SK-N-SH (cell line): Measurements from ENCODE around the gene SLC17A9. TPM values are rescaled to one million over a fixed set of nuclear protein-coding genes. Genes with fewer than 3 reads are reported as not detected.
"Not testable (repeated sequence)": the region's sequence is repeated elsewhere in the genome, so short reads cannot be mapped to it uniquely, and the experiment has no call there.

Source experiments
- CTCF ChIA-PET: fragments of 300-600, 350-600 bp; formaldehyde crosslinking; extraction: SDS; loops from one replicate; lab custom pipeline; 2021; lab: Yijun Ruan, JAX
- POLR2A ChIA-PET: fragments of 350-600 bp; sonication (Branson Sonifier 250); formaldehyde crosslinking; extraction: SDS; loops from one replicate; lab custom pipeline; 2020; ENCODE audit warnings: antibody characterized with exemption, inconsistent platforms; lab: Yijun Ruan, JAX
- DNase-seq: peaks from one replicate; pipeline ENCODE4 v3.0.0; 2012
- H2AFZ ChIP-seq: fragments of 200-600 bp; sonication (generic); 2 replicates; pipeline ENCODE4 v1.8.1; 2016; ENCODE audit warnings: antibody characterized with exemption, mild to moderate bottlenecking, low read depth
- H3F3A ChIP-seq: fragments of 200-600 bp; sonication (generic); replicated peaks from 2 replicates; pipeline ENCODE3; 2016; ENCODE audit warnings: antibody characterized with exemption, mild to moderate bottlenecking; ENCODE audit not compliant: insufficient read depth
- H3K27ac ChIP-seq, 2 experiments: fragments of 200-500 bp in 1 of 2; fragments of 200-600 bp in 1 of 2; sonication (Bioruptor generic) in 1 of 2; sonication (generic), shearing (Covaris generic) in 1 of 2; 2 replicates each; pipeline versions ENCODE4 v1.5.1 to v1.6.1; 2014 to 2016; ENCODE audit warnings: low read depth in 2 of 2, inconsistent platforms in 1 of 2, low read length in 1 of 2, mild to moderate bottlenecking in 1 of 2, mixed read lengths in 1 of 2
- H3K27me3 ChIP-seq: fragments of 200-600 bp; sonication (generic), shearing (Covaris generic); 2 replicates; pipeline ENCODE4 v1.6.1; 2016; ENCODE audit warnings: mixed run types; ENCODE audit not compliant: insufficient read depth
- H3K36me3 ChIP-seq, 2 experiments: fragments of 200-500 bp in 1 of 2; fragments of 200-600 bp in 1 of 2; sonication (Bioruptor generic) in 1 of 2; sonication (generic) in 1 of 2; replicated peaks in 1 of 2; 2 replicates each; pipeline versions ENCODE3 to v1.5.1; 2014 to 2016; ENCODE audit warnings: low read length in 1 of 2, mild to moderate bottlenecking in 1 of 2; ENCODE audit not compliant: insufficient read depth in 2 of 2, control insufficient read depth in 1 of 2
- H3K4me1 ChIP-seq, 2 experiments: fragments of 200-500 bp in 1 of 2; fragments of 200-600 bp in 1 of 2; sonication (Bioruptor generic) in 1 of 2; sonication (generic), shearing (Covaris generic) in 1 of 2; 2 replicates each; pipeline versions ENCODE4 v1.5.1 to v1.6.1; 2014 to 2016; ENCODE audit warnings: low read depth in 1 of 2, low read length in 1 of 2, mixed run types in 1 of 2; ENCODE audit not compliant: insufficient read depth in 2 of 2, control insufficient read depth in 1 of 2
- H3K4me2 ChIP-seq: fragments of 200-600 bp; sonication (generic), shearing (Covaris generic); 2 replicates; pipeline ENCODE4 v1.6.1; 2017; ENCODE audit warnings: mixed run types
- H3K4me3 ChIP-seq, 2 experiments: fragments of 200-500 bp in 1 of 2; fragments of 200-600 bp in 1 of 2; sonication (Bioruptor generic) in 1 of 2; sonication (generic), shearing (Covaris generic) in 1 of 2; 2 replicates each; pipeline versions ENCODE4 v1.5.1 to v1.8.1; 2014 to 2016; ENCODE audit warnings: low read depth in 2 of 2, inconsistent platforms in 1 of 2, low read length in 1 of 2, mild to moderate bottlenecking in 1 of 2, mixed read lengths in 1 of 2, moderate library complexity in 1 of 2
- H3K79me2 ChIP-seq: fragments of 200-600 bp; sonication (generic); 2 replicates; pipeline ENCODE4 v1.8.1; 2017; ENCODE audit warnings: mild to moderate bottlenecking; ENCODE audit not compliant: insufficient read depth
- H3K9ac ChIP-seq: fragments of 200-600 bp; sonication (generic); 2 replicates; pipeline ENCODE4 v1.6.1; 2017; ENCODE audit warnings: mixed run types
- H3K9me2 ChIP-seq: fragments of 200-600 bp; sonication (generic); 2 replicates; pipeline ENCODE4 v1.6.1; 2017; ENCODE audit warnings: mixed run types
- H3K9me3 ChIP-seq: fragments of 200-600 bp; sonication (generic); 2 replicates; pipeline ENCODE4 v1.6.1; 2017; ENCODE audit warnings: mixed run types, mild to moderate bottlenecking, moderate library complexity
- H4K20me1 ChIP-seq: fragments of 200-600 bp; sonication (generic); 2 replicates; pipeline ENCODE4 v1.6.1; 2017; ENCODE audit warnings: mild to moderate bottlenecking, mixed run types; ENCODE audit not compliant: insufficient read depth
- CHD2 ChIP-seq: fragments of 150-350 bp; IDR thresholded peaks from 2 replicates; pipeline ENCODE4 v1.6.1; 2018; ENCODE audit warnings: low read length; ENCODE audit not compliant: partially characterized antibody
- CTCF ChIP-seq: fragments of 200-600 bp; sonication (generic); IDR thresholded peaks from 2 replicates; pipeline ENCODE4 v1.6.1; 2017; ENCODE audit warnings: antibody characterized with exemption, mild to moderate bottlenecking, moderate library complexity
- EP300 ChIP-seq, 2 experiments: IDR thresholded peaks; 2 replicates each; pipeline versions ENCODE4 v1.4.0 to v1.6.1; 2012; ENCODE audit warnings: borderline replicate concordance in 1 of 2, low read depth in 1 of 2, low read length in 1 of 2
- MAX ChIP-seq: IDR thresholded peaks from 2 replicates; pipeline ENCODE4 v1.4.0; 2012; ENCODE audit warnings: low read depth
- MXI1 ChIP-seq: IDR thresholded peaks from 2 replicates; pipeline ENCODE4 v1.6.1; 2012; ENCODE audit warnings: mild to moderate bottlenecking, low read depth, low read length, improper control_type of control experiment
- NRF1 ChIP-seq: IDR thresholded peaks from 2 replicates; pipeline ENCODE4 v1.6.1; 2012; ENCODE audit warnings: low read depth, mild to moderate bottlenecking, low read length
- POLR2AphosphoS5 ChIP-seq: IDR thresholded peaks from 2 replicates; pipeline ENCODE4 v1.6.1; 2012; ENCODE audit warnings: low read depth, low read length
- RCOR1 ChIP-seq: fragments of 150-350 bp; IDR thresholded peaks from 2 replicates; pipeline ENCODE4 v1.6.1; 2017; ENCODE audit warnings: antibody characterized with exemption, low read length
- RXRA ChIP-seq: IDR thresholded peaks from 2 replicates; pipeline ENCODE4 v1.4.0; 2012; ENCODE audit warnings: low read depth, mild to moderate bottlenecking, borderline replicate concordance
- SIN3A ChIP-seq: IDR thresholded peaks from 2 replicates; pipeline ENCODE4 v1.6.1; 2012; ENCODE audit warnings: low read depth, mild to moderate bottlenecking, low read length, moderate library complexity, borderline replicate concordance
- SMC3 ChIP-seq: IDR thresholded peaks from 2 replicates; pipeline ENCODE4 v1.6.1; 2012; ENCODE audit warnings: low read depth, low read length, improper control_type of control experiment
- TAF1 ChIP-seq: IDR thresholded peaks from 2 replicates; pipeline ENCODE4 v1.6.1; 2012; ENCODE audit warnings: low read depth, mild to moderate bottlenecking, low read length, moderate library complexity, borderline replicate concordance
- TEAD4 ChIP-seq: IDR thresholded peaks from 2 replicates; pipeline ENCODE4 v1.4.0; 2012; ENCODE audit warnings: mild to moderate bottlenecking, borderline replicate concordance; ENCODE audit not compliant: insufficient read depth
- USF1 ChIP-seq: IDR thresholded peaks from 2 replicates; pipeline ENCODE4 v1.4.0; 2012; ENCODE audit warnings: low read depth, borderline replicate concordance
- USF2 ChIP-seq: fragments of 150-350 bp; IDR thresholded peaks from 2 replicates; pipeline ENCODE4 v1.6.1; 2017; ENCODE audit warnings: antibody characterized with exemption, low read length, low read depth, borderline replicate concordance
- ZBTB33 ChIP-seq: IDR thresholded peaks from 2 replicates; pipeline ENCODE4 v1.4.0; 2012; ENCODE audit warnings: low read depth, borderline replicate concordance
- WGBS: methylation state at CpG from one replicate; pipeline ENCODE4 v1.1.6; 2017; ENCODE audit warnings: low lambda C conversion rate; 5-methylcytosine and 5-hydroxymethylcytosine counted together
- polyA plus RNA-seq, 3 experiments: library from polyadenylated mRNA; depleted of rRNA; stranded (reverse); fragments of >200 nt; gene quantifications; 2 replicates each; pipeline ENCODE4 v1.2.3, GENCODE V29; 2012

The SLC17A9 gene
- polyA plus RNA-seq, 1 of the 3 experiments (the other 2 are of a cell fraction), result not detected

GRCh38 chr20:62959998-62960436 is 7.5 kb downstream of the SLC17A9 start (continued):
- TF ChIP-seq USF2 (no peak), SMC3 (no peak), RXRA (no peak)
- TF ChIP-seq, all 33 proteins: peak for 0

GRCh38 chr20:62960446-62961309 is 8.2 kb downstream of the SLC17A9 start:
- CTCF ChIA-PET, result interaction anchor here (1.0 to 1.8 kb wide), 6 partner anchors 10 to 50 kb away, joined by 4 to 8 read pairs (median 4); no protein-coding TSS in a partner anchor
- H2AFZ ChIP-seq, H3K9me2 ChIP-seq, H3K4me1 ChIP-seq, H3K36me3 ChIP-seq, H3K9ac ChIP-seq, H3K27ac ChIP-seq, H3K9me3 ChIP-seq, H3F3A ChIP-seq, H3K4me3 ChIP-seq, H4K20me1 ChIP-seq, H3K4me2 ChIP-seq, POLR2A ChIA-PET, H3K79me2 ChIP-seq: not testable (repeated sequence)
- 0 out of 2 replicates have a peak, but pooled peaks cover 11% of the 10 kb centered on the region for H3K27me3 ChIP-seq
- DNase-seq, result peak; percentile 72
- WGBS, result 75% methylated on average over 11 of the region's 31 CpGs

- CTCF ChIA-PET, result interaction anchor here (1.0 to 1.8 kb wide), 4 partner anchors 9 to 49 kb away, joined by 4 to 7 read pairs (median 4); no protein-coding TSS in a partner anchor
- TF ChIP-seq EP300 (IDR thresholded peaks at IDR 0.05; ENCODE audit: borderline replicate concordance in 1 of 2, low read depth in 1 of 2, low read length in 1 of 2) (no peak), TAF1 (no peak), SMC3 (no peak), CHD2 (no peak), NRF1 (no peak), SIN3A (no peak), CTCF (no peak), TEAD4 (no peak), ZBTB33 (no peak), RCOR1 (no peak), MXI1 (no peak), POLR2AphosphoS5 (no peak), MAX (no peak), USF1 (no peak)
Measured at GRCh38 chr20:62961310-62961783, 8.8 kb downstream of the SLC17A9 start.

More at GRCh38 chr20:62961310-62961783, 8.8 kb downstream of the SLC17A9 start:
- Histone ChIP-seq H3K9me2 (no peaks in the 10 kb centered on the region), H2AFZ (no peak overlapping the region), H3K4me1 (peaks cover 0 to 3% of the 10 kb centered on the region in 2 experiments; a peak in 1 of 4 replicates), H4K20me1 (no peaks in the 10 kb centered on the region), H3K4me2 (no peak overlapping the region), H3K27ac (no peak overlapping the region), H3K9ac (no peak overlapping the region), H3K27me3 (0 out of 2 replicates have a peak, but pooled peaks cover 11% of the 10 kb centered on the region), H3K79me2 (no peaks in the 10 kb centered on the region), H3K4me3 (no peak overlapping the region), H3K9me3 (no peaks in the 10 kb centered on the region), H3F3A (no peaks in the 10 kb centered on the region), H3K36me3 (no peaks in the 10 kb centered on the region)
- DNase-seq, result peak; percentile 72
- POLR2A ChIA-PET, result no interaction called here
- WGBS, result 70% methylated on average over 8 of the region's 19 CpGs
